Gastrocnemius medialis (tissue), 4 donors: ENCODE data around the gene MFSD6. TPM values are rescaled to one million over a fixed set of nuclear protein-coding genes. Genes with fewer than 3 reads are reported as not detected.

Source experiments
- ATAC-seq, 2 donors: fragments of 150-250 bp; one replicate each; pipeline ENCODE4 v1.9.1; 2016
- DNase-seq, 2 donors: peaks; one replicate each; pipeline ENCODE4 v3.0.0-alpha.2; 2019
- H3K27ac ChIP-seq, 4 donors: fragments of 200-600 bp; sonication (generic); 1 replicate in 1 of 4; 2 replicates in 3 of 4; pipeline ENCODE4 v1.5.1; 2016 to 2018; ENCODE audit warnings: mild to moderate bottlenecking in 2 of 4, moderate library complexity in 1 of 4
- H3K27me3 ChIP-seq, 3 donors: fragments of 200-600 bp; sonication (generic) in 2 of 3; 1 replicate in 1 of 3; 2 replicates in 2 of 3; pipeline versions ENCODE4 v1.5.1 to v1.6.0; 2016 to 2019; ENCODE audit warnings: mild to moderate bottlenecking in 1 of 3, moderate library complexity in 1 of 3
- H3K36me3 ChIP-seq, 2 donors: fragments of 200-600 bp; sonication (generic) in 1 of 2; one replicate each; pipeline ENCODE4 v1.5.1; 2017 to 2018
- H3K4me1 ChIP-seq, 2 donors: fragments of 200-600 bp; sonication (generic) in 1 of 2; one replicate each; pipeline ENCODE4 v1.5.1; 2016 to 2017; ENCODE audit warnings: mild to moderate bottlenecking in 2 of 2
- H3K4me3 ChIP-seq, 4 donors: fragments of 200-600 bp; sonication (generic) in 3 of 4; 1 replicate in 1 of 4; 2 replicates in 3 of 4; pipeline ENCODE4 v1.5.1; 2016 to 2019; ENCODE audit warnings: mild to moderate bottlenecking in 2 of 4
- H3K9me3 ChIP-seq, 3 donors: fragments of 200-600 bp; sonication (generic) in 2 of 3; 1 replicate in 1 of 3; 2 replicates in 2 of 3; pipeline ENCODE4 v1.5.1; 2016 to 2019
- POLR2A ChIP-seq, 2 donors: fragments of 450-650 bp; IDR thresholded peaks; one replicate each; pipeline ENCODE4 v1.6.1; 2017; ENCODE audit warnings: antibody characterized with exemption in 2 of 2, mild to moderate bottlenecking in 2 of 2, moderate library complexity in 2 of 2
- in situ Hi-C, 4 donors: fragments of 200-750 bp; cut with MboI; loops; one replicate each; pipeline versions ENCODE4 v1.15.0 to v1.8.0; 2017; ENCODE audit warnings: low sequenced_read_pairs in 4 of 4
- intact Hi-C: fragments of 100-400 bp; cut with DNase I; formaldehyde crosslinking; loops from one replicate; pipeline ENCODE4 v1.15.1; 2023; ENCODE audit warnings: low total_unique reads
- total RNA-seq, 4 donors: library from RNA; depleted of rRNA; stranded (reverse); fragments of >200 nt; gene quantifications; one replicate each; pipeline versions ENCODE4 v1.1.0 to v1.2.3, GENCODE V29; 2016
- TF ChIP-seq, protein P1 (sequence below), 5 experiments: fragments of 450-650 bp in 3 of 5; fragments of 200-600 bp in 2 of 5; sonication (generic) in 2 of 5; IDR thresholded peaks in 4 of 5; conservative IDR thresholded peaks in 1 of 5; 1 replicate in 4 of 5; 2 replicates in 1 of 5; pipeline ENCODE4 v1.5.1; 2016 to 2019; ENCODE audit warnings: antibody characterized with exemption in 5 of 5, mild to moderate bottlenecking in 3 of 5, moderate library complexity in 3 of 5

MFSD6 gene
- total RNA-seq, 4 donors from 2014 or later = 9.3 to 20.3 (median 12.5) TPM

DNA sequence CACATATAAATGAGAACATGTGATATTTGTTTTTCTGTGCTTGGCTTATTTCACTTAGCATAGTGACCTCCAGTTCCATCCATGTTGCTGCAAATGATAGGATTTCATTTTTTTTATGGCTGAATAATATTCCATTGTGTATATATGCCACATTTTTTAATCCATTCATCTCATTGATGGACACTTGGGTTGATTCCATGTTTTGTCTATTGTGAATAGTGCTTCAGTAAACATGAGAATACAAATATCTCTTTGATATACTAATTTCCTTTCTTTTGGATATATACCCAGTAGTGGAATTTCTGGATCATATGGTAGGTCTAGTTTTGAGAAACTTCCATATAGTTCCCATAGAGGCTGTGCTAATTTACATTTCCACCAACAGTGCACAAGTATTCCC is 130.0 kb downstream of the MFSD6 start:
- TF ChIP-seq POLR2A (IDR thresholded peaks at IDR 0.05) = no peak
- TF ChIP-seq, protein P1, sequence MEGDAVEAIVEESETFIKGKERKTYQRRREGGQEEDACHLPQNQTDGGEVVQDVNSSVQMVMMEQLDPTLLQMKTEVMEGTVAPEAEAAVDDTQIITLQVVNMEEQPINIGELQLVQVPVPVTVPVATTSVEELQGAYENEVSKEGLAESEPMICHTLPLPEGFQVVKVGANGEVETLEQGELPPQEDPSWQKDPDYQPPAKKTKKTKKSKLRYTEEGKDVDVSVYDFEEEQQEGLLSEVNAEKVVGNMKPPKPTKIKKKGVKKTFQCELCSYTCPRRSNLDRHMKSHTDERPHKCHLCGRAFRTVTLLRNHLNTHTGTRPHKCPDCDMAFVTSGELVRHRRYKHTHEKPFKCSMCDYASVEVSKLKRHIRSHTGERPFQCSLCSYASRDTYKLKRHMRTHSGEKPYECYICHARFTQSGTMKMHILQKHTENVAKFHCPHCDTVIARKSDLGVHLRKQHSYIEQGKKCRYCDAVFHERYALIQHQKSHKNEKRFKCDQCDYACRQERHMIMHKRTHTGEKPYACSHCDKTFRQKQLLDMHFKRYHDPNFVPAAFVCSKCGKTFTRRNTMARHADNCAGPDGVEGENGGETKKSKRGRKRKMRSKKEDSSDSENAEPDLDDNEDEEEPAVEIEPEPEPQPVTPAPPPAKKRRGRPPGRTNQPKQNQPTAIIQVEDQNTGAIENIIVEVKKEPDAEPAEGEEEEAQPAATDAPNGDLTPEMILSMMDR (IDR thresholded peaks at IDR 0.05 in 4 of 5, conservative IDR thresholded peaks at IDR 0.05 in 1 of 5) = no peak
- H3K9me3 ChIP-seq = peaks cover 0 to 9% (median 7%) of the 10 kb centered on the region in 3 donors
- H3K4me3 ChIP-seq = no peak overlapping the region
- ATAC-seq (no peak), DNase-seq (no peak)
- intact Hi-C loops = loop anchor here (10.0 kb wide), 1 partner anchor 477 kb away; the partner anchor contains the start of gene STAT1
- H3K27ac ChIP-seq = no peak overlapping the region
- no peaks in the 10 kb centered on the region for H3K27me3 ChIP-seq
- H3K36me3 ChIP-seq = no peaks in the 10 kb centered on the region
- peaks cover 11 to 13% of the 10 kb centered on the region in 2 donors for H3K4me1 ChIP-seq
- in situ Hi-C loops = loop anchor here in 1 of 4 donors (10.0 to 25.0 kb wide), 2 partner anchors 99 to 213 kb away; partner anchors contain the start of gene NAB1

DNA sequence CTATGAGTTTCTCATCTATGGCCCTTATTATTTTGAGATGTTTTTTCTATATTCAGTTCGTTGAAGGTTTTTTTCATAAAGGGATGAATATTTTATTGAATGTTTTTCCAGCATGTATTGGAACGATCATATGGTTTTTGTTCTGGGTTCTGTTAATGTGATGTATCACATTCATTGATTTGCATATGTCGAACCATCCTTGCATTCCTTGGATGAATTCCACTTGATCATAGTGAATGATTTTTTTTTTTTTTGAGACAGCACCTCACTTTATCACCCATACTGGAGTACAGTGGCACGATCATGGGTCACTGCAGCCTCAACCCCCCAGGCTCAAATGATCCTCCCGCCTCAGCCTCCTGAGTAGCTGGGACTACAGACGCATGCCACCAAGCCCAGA is 131.9 kb downstream of the MFSD6 start:
- TF ChIP-seq, protein P1 (IDR thresholded peaks at IDR 0.05 in 4 of 5, conservative IDR thresholded peaks at IDR 0.05 in 1 of 5) = no peak
- TF ChIP-seq POLR2A (IDR thresholded peaks at IDR 0.05) = no peak
- DNase-seq (no peak), ATAC-seq (no peak)
- intact Hi-C loops (no loop called here), in situ Hi-C loops (loop anchor here in 1 of 4 donors (25.0 kb wide), 1 partner anchor 97 kb away; the partner anchor contains the start of gene NAB1)
- H3K27me3 ChIP-seq = no peaks in the 10 kb centered on the region
- H3K4me1 ChIP-seq = peaks cover 6 to 7% of the 10 kb centered on the region in 2 donors
- no peak overlapping the region for H3K4me3 ChIP-seq
- H3K27ac ChIP-seq = no peak overlapping the region
- H3K36me3 ChIP-seq = no peaks in the 10 kb centered on the region
- H3K9me3 ChIP-seq = peaks cover 0 to 9% (median 7%) of the 10 kb centered on the region in 3 donors

DNA sequence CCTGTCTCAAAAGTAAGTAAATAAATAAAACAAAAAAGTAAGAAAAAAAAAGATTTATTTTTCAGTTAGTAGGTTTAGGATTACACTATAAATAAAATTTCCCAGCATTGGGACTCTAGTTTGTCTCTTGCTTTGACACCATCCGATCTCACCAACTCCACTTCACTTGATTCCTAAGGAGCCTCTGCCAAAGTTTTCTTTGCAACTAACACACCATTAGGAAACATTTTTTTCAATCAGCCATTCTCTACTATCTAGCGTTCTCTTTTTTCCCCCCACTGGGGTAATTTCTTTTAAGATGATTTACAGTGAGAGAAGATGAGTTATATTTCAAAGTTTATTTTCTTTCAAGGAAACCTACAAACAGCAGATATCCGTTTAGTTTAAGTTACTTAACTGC is 136.9 kb downstream of the MFSD6 start:
- H3K4me1 ChIP-seq = no peaks in the 10 kb centered on the region
- no peaks in the 10 kb centered on the region for H3K27me3 ChIP-seq
- H3K9me3 ChIP-seq = peaks cover 0 to 6% (median 5%) of the 10 kb centered on the region in 3 donors
- H3K36me3 ChIP-seq = no peaks in the 10 kb centered on the region
- DNase-seq (no peak), ATAC-seq (no peak)
- no peak overlapping the region for H3K4me3 ChIP-seq
- in situ Hi-C loops (loop anchor here in 1 of 4 donors (25.0 kb wide), 1 partner anchor 92 kb away; the partner anchor contains the start of gene NAB1), intact Hi-C loops (no loop called here)
- H3K27ac ChIP-seq = no peak overlapping the region
- no peak for TF ChIP-seq POLR2A (IDR thresholded peaks at IDR 0.05)
- TF ChIP-seq, protein P1 (IDR thresholded peaks at IDR 0.05 in 4 of 5, conservative IDR thresholded peaks at IDR 0.05 in 1 of 5) = no peak

DNA sequence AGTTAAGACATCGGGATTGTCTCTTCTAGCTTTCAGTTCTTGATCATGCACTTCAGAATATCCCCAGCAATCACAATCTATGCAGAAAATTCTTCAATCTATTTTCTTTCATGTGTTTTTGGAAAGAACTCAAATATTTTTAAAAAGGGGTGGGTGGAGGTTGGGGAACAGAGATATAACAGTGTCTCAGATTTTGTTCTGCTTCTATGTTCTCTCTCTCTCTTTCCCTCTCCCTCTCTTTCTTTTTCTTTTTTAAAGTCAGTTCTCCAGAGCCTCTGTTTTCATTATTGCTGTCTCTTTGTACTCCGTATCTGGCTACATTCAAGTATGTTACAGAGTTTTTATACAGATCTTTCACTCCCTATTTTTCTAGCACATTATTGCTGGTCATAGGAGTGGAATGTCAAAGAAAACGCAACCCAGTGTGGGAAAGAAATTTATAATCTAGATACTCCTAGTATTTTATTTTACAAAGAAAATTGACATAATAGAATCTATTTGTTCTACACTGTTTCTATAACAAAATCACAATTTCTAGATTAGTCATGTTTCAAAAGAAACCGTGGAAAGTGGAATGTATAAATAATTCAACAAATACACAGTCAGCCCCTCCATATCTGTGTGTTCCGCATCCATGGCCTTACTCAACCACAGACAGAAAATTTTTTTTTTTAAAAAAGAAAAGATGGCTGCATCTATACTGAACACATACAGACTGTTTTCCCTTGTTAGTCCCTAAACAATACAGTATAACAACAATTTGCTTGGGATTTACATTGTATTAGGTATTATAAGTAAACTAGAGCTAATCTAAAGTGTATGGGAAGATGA is 137.6 kb downstream of the MFSD6 start:
- no peak for ATAC-seq
- in situ Hi-C loops = loop anchor here in 1 of 4 donors (25.0 kb wide), 1 partner anchor 92 kb away; the partner anchor contains the start of gene NAB1

More for the DNA sequence above, 137.6 kb downstream of the MFSD6 start:
- Histone ChIP-seq H3K4me1 (no peaks in the 10 kb centered on the region), H3K9me3 (peaks cover 0 to under 1% (median 0%) of the 10 kb centered on the region in 3 donors), H3K27me3 (no peaks in the 10 kb centered on the region), H3K27ac (no peak overlapping the region), H3K36me3 (no peaks in the 10 kb centered on the region), H3K4me3 (no peak overlapping the region)
- DNase-seq = no peak
- TF ChIP-seq, protein P1 (IDR thresholded peaks at IDR 0.05 in 4 of 5, conservative IDR thresholded peaks at IDR 0.05 in 1 of 5) = no peak
- no peak for TF ChIP-seq POLR2A (IDR thresholded peaks at IDR 0.05)
- intact Hi-C loops = no loop called here
